GM21367 (cell line): ENCODE measurements around the gene DDA1.
"Not testable (repeated sequence)": the region's sequence is repeated elsewhere in the genome, so short reads cannot be mapped to it uniquely, and the experiment has no call there.

Source experiments
- ATAC-seq: cut with Tn5 transposase; IDR thresholded peaks from one replicate; pipeline ENCODE4 v1.9.1; 2021; ENCODE audit not compliant: unreplicated experiment

DDA1 gene

GRCh38 chr19:17309198-17309964, at the start of gene DDA1:
TSS of gene DDA1 (plus strand) at chr19:17309563. CDS start at chr19:17309655, 92 bp downstream.
- ATAC-seq: peak; percentile 38

GRCh38 chr19:17259934-17260333, 49.4 kb upstream of the DDA1 start:
- ATAC-seq: no peak

- no peak for ATAC-seq
These were observed 48.5 kb upstream of the DDA1 start for GRCh38 chr19:17260842-17261325.

- ATAC-seq: no peak
These were observed 46.8 kb upstream of the DDA1 start for GRCh38 chr19:17262557-17262956.

- no peak for ATAC-seq
These were observed 45.4 kb upstream of the DDA1 start for GRCh38 chr19:17263712-17264640.

GRCh38 chr19:17264641-17264979, 44.8 kb upstream of the DDA1 start, which contains the start of gene USHBP1:
TSS of gene USHBP1 (minus strand) at chr19:17264745. CDS start at chr19:17264299, 446 bp downstream.
- ATAC-seq: no peak

GRCh38 chr19:17266026-17266425, 43.3 kb upstream of the DDA1 start:
- no peak for ATAC-seq

GRCh38 chr19:17266589-17266974, 42.8 kb upstream of the DDA1 start:
- peak; percentile 17 for ATAC-seq

- ATAC-seq: peak; percentile 85
These were observed 42.2 kb upstream of the DDA1 start, which contains the start of gene BABAM1 for GRCh38 chr19:17266975-17267788. TSS of gene BABAM1 (plus strand) at chr19:17267443. CDS start at chr19:17268807, 1,364 bp downstream.

- no peak for ATAC-seq
These were observed 40.6 kb upstream of the DDA1 start for GRCh38 chr19:17268754-17269153.

- ATAC-seq: not testable (repeated sequence)
These were observed 34.5 kb upstream of the DDA1 start for GRCh38 chr19:17274892-17275291.

- ATAC-seq: no peak
These were observed 33.8 kb upstream of the DDA1 start for GRCh38 chr19:17275441-17276175.

- ATAC-seq: no peak
These were observed 29.9 kb upstream of the DDA1 start for GRCh38 chr19:17279436-17279835.

GRCh38 chr19:17281391-17282304, 27.7 kb upstream of the DDA1 start, which contains the start of gene ANKLE1:
TSS of gene ANKLE1 (plus strand) at chr19:17281901. CDS start at chr19:17281921, 20 bp downstream.
- ATAC-seq: no peak

GRCh38 chr19:17282488-17283125, 26.8 kb upstream of the DDA1 start:
- ATAC-seq: no peak

GRCh38 chr19:17283504-17283996, 25.8 kb upstream of the DDA1 start:
- no peak for ATAC-seq

GRCh38 chr19:17285415-17286135, 23.8 kb upstream of the DDA1 start:
- no peak for ATAC-seq

- ATAC-seq: no peak
These were observed 23.1 kb upstream of the DDA1 start for GRCh38 chr19:17286263-17286662.
